GM23248 (cell line): ENCODE results near the gene PLCL2.

Experiments used
- EZH2 ChIP-seq: fragments of 200-600 bp; sonication (generic); IDR thresholded peaks from 2 replicates; pipeline ENCODE4 v1.6.1; 2018; ENCODE audit warnings: antibody characterized with exemption, mild to moderate bottlenecking; ENCODE audit not compliant: insufficient read depth, poor library complexity, severe bottlenecking
- EZH2phosphoT487 ChIP-seq: fragments of 200-600 bp; sonication (generic); IDR thresholded peaks from 2 replicates; pipeline ENCODE4 v1.6.1; 2018; ENCODE audit warnings: antibody characterized with exemption, moderate library complexity, mild to moderate bottlenecking, low read depth; ENCODE audit not compliant: insufficient read depth

DNA sequence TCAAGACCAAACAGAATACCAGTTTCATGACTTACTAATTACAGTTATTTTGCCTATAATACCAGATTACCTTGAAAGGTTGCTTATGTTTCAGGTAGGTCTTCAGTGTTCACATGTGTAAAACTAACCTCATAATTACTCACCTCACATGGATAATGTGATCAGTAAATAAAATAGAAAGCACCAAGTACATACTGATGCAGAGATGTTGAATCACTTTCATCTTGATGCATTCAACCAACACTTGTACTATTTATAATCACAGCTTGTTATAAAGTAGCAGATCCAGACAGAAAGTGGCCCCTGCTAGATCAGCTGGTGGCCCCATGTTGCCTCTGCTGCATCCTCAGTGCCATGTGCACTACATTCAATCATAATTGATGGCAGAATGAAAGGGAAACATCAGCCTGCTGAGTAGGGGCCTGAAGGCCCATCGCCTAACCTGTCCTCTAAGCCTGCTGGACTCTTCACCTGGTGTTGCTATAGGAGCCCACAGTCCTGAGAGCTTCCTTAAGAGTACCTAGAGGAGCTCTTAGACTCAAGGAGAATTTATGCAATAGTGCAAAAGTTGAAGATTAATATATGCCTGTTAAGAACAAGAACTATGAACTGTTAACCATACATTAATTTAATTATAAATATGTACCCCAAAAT lies 154.3 kb downstream of the PLCL2 start:
- no peak for TF ChIP-seq EZH2
- TF ChIP-seq EZH2phosphoT487: no peak
